DND-41 (cell line): Measurements from ENCODE around the gene ENHO.

Source experiments
- ATAC-seq: fragments of 200-7000 bp; cut with Tn5 transposase; 3 replicates; pipeline ENCODE4 v1.9.1; 2021; ENCODE audit warnings: low read depth; ENCODE audit not compliant: insufficient read depth
- DNase-seq: peaks from one replicate; pipeline ENCODE4 v3.0.0-alpha.2; 2020
- H2AFZ ChIP-seq: 2 replicates; pipeline ENCODE4 v1.6.0; 2012; ENCODE audit warnings: low read depth, low read length
- H3K27ac ChIP-seq: 2 replicates; pipeline ENCODE4 v1.5.1; 2012; ENCODE audit warnings: low read length, inconsistent platforms
- H3K27me3 ChIP-seq: fragments of 200-600 bp; sonication (generic); 2 replicates; pipeline ENCODE4 v1.6.0; 2012; ENCODE audit warnings: low read length, mild to moderate bottlenecking, inconsistent platforms; ENCODE audit not compliant: insufficient read depth, poor library complexity
- H3K36me3 ChIP-seq: 2 replicates; pipeline ENCODE4 v1.5.1; 2012; ENCODE audit warnings: low read length, inconsistent platforms; ENCODE audit not compliant: insufficient read depth
- H3K4me1 ChIP-seq: 2 replicates; pipeline ENCODE4 v1.5.1; 2012; ENCODE audit warnings: mild to moderate bottlenecking, low read length; ENCODE audit not compliant: insufficient read depth
- H3K4me2 ChIP-seq: 2 replicates; pipeline ENCODE4 v1.6.0; 2012; ENCODE audit warnings: mild to moderate bottlenecking, moderate library complexity, low read length, inconsistent platforms; ENCODE audit not compliant: insufficient read depth
- H3K4me3 ChIP-seq, 2 experiments: fragments of 200-600 bp in 1 of 2; shearing (Covaris generic) in 1 of 2; 2 replicates each; pipeline ENCODE4 v1.5.1; 2012 to 2016; ENCODE audit warnings: inconsistent platforms in 2 of 2, low read length in 2 of 2, mild to moderate bottlenecking in 2 of 2, low read depth in 1 of 2, moderate library complexity in 1 of 2
- H3K79me2 ChIP-seq: 2 replicates; pipeline ENCODE4 v1.6.0; 2012; ENCODE audit warnings: low read length, inconsistent platforms; ENCODE audit not compliant: insufficient read depth
- H3K9ac ChIP-seq: 2 replicates; pipeline ENCODE4 v1.6.0; 2012; ENCODE audit warnings: low read depth, mild to moderate bottlenecking, inconsistent platforms, low read length, moderate library complexity
- H3K9me3 ChIP-seq: 2 replicates; pipeline ENCODE4 v1.5.1; 2012; ENCODE audit warnings: low read length, moderate library complexity, mild to moderate bottlenecking, inconsistent platforms; ENCODE audit not compliant: insufficient read depth, severe bottlenecking
- H4K20me1 ChIP-seq: 2 replicates; pipeline ENCODE4 v1.6.0; 2012; ENCODE audit warnings: low read length; ENCODE audit not compliant: insufficient read depth
- CTCF ChIP-seq: IDR thresholded peaks from 2 replicates; pipeline ENCODE4 v1.5.1; 2012; ENCODE audit warnings: borderline replicate concordance, low read length, moderate library complexity, mild to moderate bottlenecking; ENCODE audit not compliant: poor library complexity, severe bottlenecking; ENCODE audit errors: extremely low read depth
- EZH2 ChIP-seq: IDR thresholded peaks from 3 replicates; pipeline ENCODE4 v1.6.1; 2012; ENCODE audit warnings: borderline replicate concordance, low read depth, mild to moderate bottlenecking, moderate library complexity, low read length, inconsistent platforms; ENCODE audit not compliant: severe bottlenecking

ENHO gene

GRCh38 chr9:34552606-34552981 lies 29.8 kb upstream of the ENHO start:
- Histone ChIP-seq H3K4me1 (no peaks in the 10 kb centered on the region), H4K20me1 (no peaks in the 10 kb centered on the region), H3K9me3 (no peaks in the 10 kb centered on the region), H3K4me2 (no peak overlapping the region), H3K36me3 (no peaks in the 10 kb centered on the region), H3K79me2 (no peaks in the 10 kb centered on the region), H2AFZ (no peak overlapping the region), H3K27me3 (peaks cover 2% of the 10 kb centered on the region), H3K27ac (no peak overlapping the region), H3K4me3 (no peak overlapping the region), H3K9ac (no peak overlapping the region)
- TF ChIP-seq CTCF (no peak), EZH2 (no peak)
- no peak for DNase-seq
- ATAC-seq: no peak

GRCh38 chr9:34551751-34552605 lies 29.2 kb upstream of the ENHO start:
- H3K27me3 ChIP-seq: peaks cover 2% of the 10 kb centered on the region
- ATAC-seq (no peak), DNase-seq (no peak)
- H3K79me2 ChIP-seq: no peaks in the 10 kb centered on the region
- H3K36me3 ChIP-seq: no peaks in the 10 kb centered on the region
- no peaks in the 10 kb centered on the region for H3K4me1 ChIP-seq
- H2AFZ ChIP-seq: no peak overlapping the region
- no peak overlapping the region for H3K27ac ChIP-seq
- H3K4me3 ChIP-seq: no peak overlapping the region
- no peak overlapping the region for H3K9ac ChIP-seq
- H3K4me2 ChIP-seq: no peak overlapping the region
- no peaks in the 10 kb centered on the region for H3K9me3 ChIP-seq
- H4K20me1 ChIP-seq: no peaks in the 10 kb centered on the region
- no peak for TF ChIP-seq EZH2
- no peak for TF ChIP-seq CTCF

GRCh38 chr9:34550681-34551270 lies 28.0 kb upstream of the ENHO start:
- Histone ChIP-seq H4K20me1 (no peaks in the 10 kb centered on the region), H3K4me2 (no peak overlapping the region), H2AFZ (no peak overlapping the region), H3K36me3 (no peaks in the 10 kb centered on the region), H3K4me1 (no peaks in the 10 kb centered on the region), H3K27me3 (peaks cover 2% of the 10 kb centered on the region), H3K9me3 (no peaks in the 10 kb centered on the region), H3K79me2 (no peaks in the 10 kb centered on the region), H3K27ac (no peak overlapping the region), H3K9ac (no peak overlapping the region), H3K4me3 (no peak overlapping the region)
- ATAC-seq (no peak), DNase-seq (no peak)
- TF ChIP-seq CTCF (no peak), EZH2 (no peak)
